Uterus (tissue), 4 donors: Measurements from ENCODE around the gene ARHGAP45. TPM values are rescaled to one million over a fixed set of nuclear protein-coding genes. Genes with fewer than 3 reads are reported as not detected.

Experiments
- DNase-seq, 2 donors: peaks; one replicate each; pipeline ENCODE4 v3.0.0-alpha.2; 2019 to 2020
- H3K27ac ChIP-seq, 2 donors: fragments of 200-600 bp; sonication (generic); 1 replicate in 1 of 2; 2 replicates in 1 of 2; pipeline ENCODE4 v1.5.1; 2016 to 2018
- H3K27me3 ChIP-seq, 2 donors: fragments of 200-600 bp; sonication (generic); one replicate each; pipeline ENCODE4 v1.5.1; 2018 to 2019; ENCODE audit warnings: control low read depth in 1 of 2
- H3K36me3 ChIP-seq, 2 donors: fragments of 200-600 bp; sonication (generic); one replicate each; pipeline ENCODE4 v1.5.1; 2019; ENCODE audit warnings: control low read depth in 1 of 2
- H3K4me1 ChIP-seq, 2 donors: fragments of 200-600 bp; sonication (generic); one replicate each; pipeline ENCODE4 v1.5.1; 2018 to 2019; ENCODE audit warnings: control low read depth in 1 of 2
- H3K4me3 ChIP-seq, 2 donors: fragments of 200-600 bp; sonication (generic); 1 replicate in 1 of 2; 2 replicates in 1 of 2; pipeline ENCODE4 v1.5.1; 2018 to 2019; ENCODE audit warnings: mild to moderate bottlenecking in 1 of 2
- H3K9me3 ChIP-seq, 2 donors: fragments of 200-600 bp; sonication (generic); one replicate each; pipeline ENCODE4 v1.5.1; 2019; ENCODE audit warnings: control low read depth in 1 of 2
- POLR2A ChIP-seq, 2 donors: fragments of 450-650 bp; IDR thresholded peaks; one replicate each; pipeline ENCODE4 v1.6.1; 2016; ENCODE audit warnings: antibody characterized with exemption in 2 of 2, mild to moderate bottlenecking in 1 of 2, moderate library complexity in 1 of 2
- intact Hi-C: fragments of 100-400 bp; cut with DNase I; formaldehyde crosslinking; loops from one replicate; pipeline ENCODE4 v1.15.1; 2023; ENCODE audit warnings: low total_unique reads
- total RNA-seq, 4 donors: library from RNA; depleted of rRNA in 3 of 4; stranded (reverse); fragments of >200 nt in 3 of 4; gene quantifications; one replicate each; pipeline versions ENCODE4 v1.1.0 to v1.2.4, GENCODE V29; 2014 to 2023
- TF ChIP-seq, protein P1 (sequence below), 4 experiments: fragments of 200-600 bp in 2 of 4; fragments of 450-650 bp in 2 of 4; sonication (generic) in 2 of 4; IDR thresholded peaks; one replicate each; pipeline ENCODE4 v1.5.1; 2016 to 2019; ENCODE audit warnings: antibody characterized with exemption in 4 of 4, mild to moderate bottlenecking in 2 of 4, moderate library complexity in 1 of 4
- donor health status: DM: yes; HTN: yes; CAD: no.

Gene ARHGAP45
- total RNA-seq, 4 donors from 2014 or later: 4.1 to 154 (median 8.6) TPM

DNA sequence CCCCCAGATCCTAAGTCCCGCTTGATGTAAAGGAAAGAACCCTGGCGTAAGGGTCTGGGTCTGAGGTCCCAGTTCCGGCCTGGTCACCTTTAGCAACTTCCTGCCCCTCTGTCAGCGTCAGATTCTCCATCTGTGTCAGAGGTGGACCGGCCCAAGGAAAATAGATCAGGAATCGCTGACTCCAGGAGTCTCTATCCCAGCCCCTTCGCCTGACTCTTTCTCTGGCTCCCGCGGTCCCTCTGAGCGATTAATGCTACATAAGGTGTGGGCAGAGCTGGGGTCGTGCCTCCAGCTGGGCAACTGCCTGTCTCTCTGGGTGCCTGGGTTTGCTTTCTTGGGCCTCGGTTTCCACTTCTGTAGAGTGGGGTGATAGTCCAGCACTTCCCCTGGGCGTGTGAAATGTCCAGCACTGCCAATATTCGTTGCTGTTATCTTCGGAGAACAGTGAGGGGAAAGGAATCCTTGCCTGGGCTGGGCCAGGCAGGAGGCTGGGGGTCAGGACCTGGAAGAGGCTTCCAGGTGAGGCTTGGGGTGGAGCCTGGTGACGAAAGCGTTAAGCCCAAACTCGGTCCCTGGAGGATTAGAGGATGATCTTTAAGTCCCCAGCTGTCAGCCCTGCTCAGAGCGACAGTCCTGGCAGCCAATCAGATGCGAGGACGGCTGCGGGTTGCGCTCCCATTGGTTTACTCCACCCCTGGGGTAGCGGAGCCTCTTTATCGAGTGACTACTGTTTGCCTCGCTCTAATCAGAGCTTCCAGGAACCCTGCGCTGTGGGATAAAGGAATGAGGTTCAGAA lies 26.3 kb upstream of the ARHGAP45 start:
- Histone ChIP-seq H3K9me3 (no peaks in the 10 kb centered on the region), H3K36me3 (no peaks in the 10 kb centered on the region), H3K27ac (no peak overlapping the region), H3K4me3 (peak overlapping the region; percentile 27 to 36), H3K27me3 (peaks cover 12 to 15% of the 10 kb centered on the region in 2 donors), H3K4me1 (peaks cover 0 to 19% of the 10 kb centered on the region in 2 donors)
- intact Hi-C loops: no loop called here
- no peak for TF ChIP-seq POLR2A (IDR thresholded peaks at IDR 0.05)
- TF ChIP-seq, protein P1, sequence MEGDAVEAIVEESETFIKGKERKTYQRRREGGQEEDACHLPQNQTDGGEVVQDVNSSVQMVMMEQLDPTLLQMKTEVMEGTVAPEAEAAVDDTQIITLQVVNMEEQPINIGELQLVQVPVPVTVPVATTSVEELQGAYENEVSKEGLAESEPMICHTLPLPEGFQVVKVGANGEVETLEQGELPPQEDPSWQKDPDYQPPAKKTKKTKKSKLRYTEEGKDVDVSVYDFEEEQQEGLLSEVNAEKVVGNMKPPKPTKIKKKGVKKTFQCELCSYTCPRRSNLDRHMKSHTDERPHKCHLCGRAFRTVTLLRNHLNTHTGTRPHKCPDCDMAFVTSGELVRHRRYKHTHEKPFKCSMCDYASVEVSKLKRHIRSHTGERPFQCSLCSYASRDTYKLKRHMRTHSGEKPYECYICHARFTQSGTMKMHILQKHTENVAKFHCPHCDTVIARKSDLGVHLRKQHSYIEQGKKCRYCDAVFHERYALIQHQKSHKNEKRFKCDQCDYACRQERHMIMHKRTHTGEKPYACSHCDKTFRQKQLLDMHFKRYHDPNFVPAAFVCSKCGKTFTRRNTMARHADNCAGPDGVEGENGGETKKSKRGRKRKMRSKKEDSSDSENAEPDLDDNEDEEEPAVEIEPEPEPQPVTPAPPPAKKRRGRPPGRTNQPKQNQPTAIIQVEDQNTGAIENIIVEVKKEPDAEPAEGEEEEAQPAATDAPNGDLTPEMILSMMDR (IDR thresholded peaks at IDR 0.05): no peak
- DNase-seq: peak; percentile 74 to 76

DNA sequence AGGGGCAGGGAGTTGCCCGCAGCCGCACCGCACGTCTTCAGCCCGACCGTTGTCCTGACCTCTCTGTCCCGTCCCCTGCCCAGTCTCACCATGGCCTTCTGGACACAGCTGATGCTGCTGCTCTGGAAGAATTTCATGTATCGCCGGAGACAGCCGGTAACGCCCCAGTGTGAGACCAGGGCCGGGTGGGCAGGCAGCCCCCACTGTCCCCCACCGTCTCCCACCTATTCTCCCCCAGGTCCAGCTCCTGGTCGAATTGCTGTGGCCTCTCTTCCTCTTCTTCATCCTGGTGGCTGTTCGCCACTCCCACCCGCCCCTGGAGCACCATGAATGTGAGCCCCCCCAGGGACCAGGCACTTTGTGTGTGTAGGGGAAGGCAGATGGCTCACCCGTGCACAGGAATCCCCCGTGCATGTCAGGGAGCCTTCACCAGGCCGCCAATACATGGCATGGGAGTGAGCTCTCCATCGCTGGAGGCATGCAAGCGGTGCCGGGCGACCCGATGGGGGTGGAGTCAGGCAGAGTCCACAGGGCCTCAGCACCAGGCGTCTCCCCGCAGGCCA lies 25.6 kb upstream of the ARHGAP45 start:
- Histone ChIP-seq H3K27me3 (peaks cover 12 to 15% of the 10 kb centered on the region in 2 donors), H3K4me1 (peaks cover 0 to 19% of the 10 kb centered on the region in 2 donors), H3K4me3 (no peak overlapping the region), H3K27ac (no peak overlapping the region), H3K9me3 (no peaks in the 10 kb centered on the region), H3K36me3 (no peaks in the 10 kb centered on the region)
- TF ChIP-seq, protein P1 (IDR thresholded peaks at IDR 0.05): no peak
- TF ChIP-seq POLR2A (IDR thresholded peaks at IDR 0.05): no peak
- DNase-seq: no peak
- intact Hi-C loops: no loop called here

DNA sequence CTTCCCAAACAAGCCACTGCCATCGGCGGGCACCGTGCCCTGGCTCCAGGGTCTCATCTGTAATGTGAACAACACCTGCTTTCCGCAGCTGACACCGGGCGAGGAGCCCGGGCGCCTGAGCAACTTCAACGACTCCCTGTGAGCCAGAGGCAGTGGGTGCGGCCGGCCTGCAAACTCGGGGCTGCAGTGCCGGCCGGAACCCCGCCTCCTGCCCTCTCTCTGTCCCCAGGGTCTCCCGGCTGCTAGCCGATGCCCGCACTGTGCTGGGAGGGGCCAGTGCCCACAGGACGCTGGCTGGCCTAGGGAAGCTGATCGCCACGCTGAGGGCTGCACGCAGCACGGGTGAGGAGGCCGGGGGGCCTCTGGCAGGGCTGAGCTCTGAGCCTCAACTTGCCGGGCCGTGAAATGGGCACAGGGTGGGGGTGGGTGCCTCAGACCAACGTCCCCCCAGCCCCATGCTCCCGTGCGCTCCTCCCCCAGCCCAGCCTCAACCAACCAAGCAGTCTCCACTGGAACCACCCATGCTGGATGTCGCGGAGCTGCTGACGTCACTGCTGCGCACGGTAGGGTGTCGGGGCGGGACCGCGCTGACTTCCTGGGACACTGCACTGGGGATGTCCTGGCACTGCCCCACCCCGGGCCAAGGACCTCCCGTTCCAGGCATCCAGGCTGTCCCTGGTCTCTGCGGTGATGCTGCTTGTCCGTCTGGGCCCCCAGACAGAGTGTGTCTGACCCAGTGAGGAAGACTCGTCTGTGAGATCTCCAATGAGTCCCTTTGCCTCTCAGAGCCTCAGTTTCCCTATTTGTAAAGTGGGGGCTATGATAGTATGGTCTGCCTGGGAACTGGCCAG lies 24.9 kb upstream of the ARHGAP45 start:
- intact Hi-C loops: no loop called here
- H3K4me1 ChIP-seq: peaks cover 0 to 19% of the 10 kb centered on the region in 2 donors
- H3K4me3 ChIP-seq: no peak overlapping the region
- no peaks in the 10 kb centered on the region for H3K36me3 ChIP-seq
- H3K27me3 ChIP-seq: peaks cover 12 to 15% of the 10 kb centered on the region in 2 donors
- TF ChIP-seq, protein P1 (IDR thresholded peaks at IDR 0.05): no peak
- TF ChIP-seq POLR2A (IDR thresholded peaks at IDR 0.05): no peak
- no peak overlapping the region for H3K27ac ChIP-seq
- no peak for DNase-seq
- H3K9me3 ChIP-seq: no peaks in the 10 kb centered on the region

DNA sequence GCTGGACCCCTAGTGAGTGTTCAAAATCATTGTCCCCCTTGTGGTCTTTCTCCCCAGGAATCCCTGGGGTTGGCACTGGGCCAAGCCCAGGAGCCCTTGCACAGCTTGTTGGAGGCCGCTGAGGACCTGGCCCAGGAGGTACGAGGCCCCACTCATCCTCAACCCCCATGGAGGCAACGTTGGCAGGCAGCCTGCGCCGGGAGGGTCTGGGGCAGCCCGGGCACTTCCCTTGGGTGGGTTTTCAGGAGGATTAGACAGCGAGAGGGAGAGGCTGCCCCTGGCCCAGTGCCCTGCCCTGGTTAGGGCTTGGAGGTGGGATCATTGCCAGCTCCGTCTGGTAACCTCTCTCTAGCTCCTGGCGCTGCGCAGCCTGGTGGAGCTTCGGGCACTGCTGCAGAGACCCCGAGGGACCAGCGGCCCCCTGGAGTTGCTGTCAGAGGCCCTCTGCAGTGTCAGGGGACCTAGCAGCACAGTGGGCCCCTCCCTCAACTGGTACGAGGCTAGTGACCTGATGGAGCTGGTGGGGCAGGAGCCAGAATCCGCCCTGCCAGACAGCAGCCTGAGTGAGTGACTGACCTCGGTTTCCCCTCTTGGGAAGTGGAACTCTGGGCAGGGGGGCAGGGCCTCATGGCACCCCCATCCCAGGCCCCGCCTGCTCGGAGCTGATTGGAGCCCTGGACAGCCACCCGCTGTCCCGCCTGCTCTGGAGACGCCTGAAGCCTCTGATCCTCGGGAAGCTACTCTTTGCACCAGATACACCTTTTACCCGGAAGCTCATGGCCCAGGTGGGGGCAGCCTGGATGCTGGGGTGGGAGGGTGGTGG lies 24.1 kb upstream of the ARHGAP45 start:
- intact Hi-C loops: no loop called here
- no peaks in the 10 kb centered on the region for H3K9me3 ChIP-seq
- DNase-seq: no peak
- TF ChIP-seq POLR2A (IDR thresholded peaks at IDR 0.05): no peak
- TF ChIP-seq, protein P1 (IDR thresholded peaks at IDR 0.05): no peak
- H3K36me3 ChIP-seq: no peaks in the 10 kb centered on the region
- H3K4me1 ChIP-seq: peaks cover 0 to 19% of the 10 kb centered on the region in 2 donors
- no peak overlapping the region for H3K4me3 ChIP-seq
- H3K27me3 ChIP-seq: peaks cover 12 to 15% of the 10 kb centered on the region in 2 donors
- no peak overlapping the region for H3K27ac ChIP-seq
